Measurements from ENCODE around the gene RGS3. TPM values are rescaled to one million over a fixed set of nuclear protein-coding genes. Genes with fewer than 3 reads are reported as not detected.
A peak's percentile ranks its signal among the peaks of the same experiment; 100 is the strongest.

Gene RGS3
- total RNA-seq, 1 experiment from 2014 or later = 39.4 TPM

GRCh38 chr9:113572076-113572861 is 108.7 kb downstream of the RGS3 start:
- BruUV-seq (replicated peaks) = no TSS peak
- Histone ChIP-seq H3K9ac (ENCODE audit: low read length) (no peak overlapping the region), H3K4me3 (replicated peaks in 1 of 2; ENCODE audit: low read depth in 1 of 2, low read length in 2 of 2) (no peak overlapping the region), H3K4me1 (ENCODE audit: control insufficient read depth in 1 of 2, insufficient read depth in 2 of 2, low read length in 2 of 2) (peaks cover 19 to 50% of the 10 kb centered on the region in 2 experiments), H3K27me3 (ENCODE audit: insufficient read depth, low read length) (no peaks in the 10 kb centered on the region), H3K27ac (ENCODE audit: low read depth, low read length) (no peak overlapping the region), H3K9me2 (ENCODE audit: insufficient read depth) (no peaks in the 10 kb centered on the region), H3K9me3 (ENCODE audit: control insufficient read depth in 1 of 2, insufficient read depth in 1 of 2, low read depth in 1 of 2, low read length in 2 of 2) (no peaks in the 10 kb centered on the region), H3K36me3 (ENCODE audit: control insufficient read depth in 1 of 2, insufficient read depth in 2 of 2, low read length in 2 of 2) (no peaks in the 10 kb centered on the region), H3K79me2 (ENCODE audit: insufficient read depth, low read length) (no peaks in the 10 kb centered on the region; the same call in 1 of the 2 replicates), H2AFZ (ENCODE audit: low read depth, low read length, poor library complexity, severe bottlenecking) (no peak overlapping the region), H3K4me2 (ENCODE audit: low read length) (no peak overlapping the region), H4K20me1 (ENCODE audit: insufficient read depth) (no peaks in the 10 kb centered on the region)
- TF ChIP-seq CTCF (IDR thresholded peaks at IDR 0.05 in 2 of 3, conservative IDR thresholded peaks at IDR 0.05 in 1 of 3; ENCODE audit: borderline replicate concordance in 1 of 3, insufficient read depth in 1 of 3, low read depth in 2 of 3, low read length in 2 of 3) (no peak), SP1 (IDR thresholded peaks at IDR 0.05; ENCODE audit: low read depth) (no peak), ELF1 (IDR thresholded peaks at IDR 0.05; ENCODE audit: borderline replicate concordance, low read depth) (no peak), ZFX (IDR thresholded peaks at IDR 0.05) (no peak), ZBTB33 (IDR thresholded peaks at IDR 0.05; ENCODE audit: extremely low read depth, insufficient replicate concordance, low read length) (no peak), MAX (IDR thresholded peaks at IDR 0.05) (no peak), CBX3 (IDR thresholded peaks at IDR 0.05; ENCODE audit: low read depth) (no peak), SRF (IDR thresholded peaks at IDR 0.05; ENCODE audit: low read depth) (no peak), EZH2 (IDR thresholded peaks at IDR 0.05) (no peak), YY1 (IDR thresholded peaks at IDR 0.05; ENCODE audit: extremely low read depth, insufficient replicate concordance, low read depth, low read length) (no peak), ZNF274 (IDR thresholded peaks at IDR 0.05; ENCODE audit: low read depth, low read length) (no peak), TCF7L2 (IDR thresholded peaks at IDR 0.05; ENCODE audit: borderline replicate concordance, extremely low read depth, insufficient read depth, insufficient read length) (no peak), JUND (IDR thresholded peaks at IDR 0.05) (no peak), POLR2AphosphoS5 (IDR thresholded peaks at IDR 0.05; ENCODE audit: low read depth, low read length) (no peak)
- DNase-seq (ENCODE audit: low read depth, low spot score) (no peak), ATAC-seq (0 out of 2 replicates have a peak, but pooled peaks have one; percentile 20)
- CTCF ChIA-PET = no interaction called here
- POLR2A ChIA-PET = no interaction called here
- intact Hi-C loops (cut with micrococcal nuclease) = no loop called here
- RAD21 ChIA-PET (ENCODE audit: low non-redundant PET in 1 of 2, low total read pairs in 2 of 2, uncharacterized antibody in 2 of 2, unreplicated experiment in 2 of 2) = no interaction called here
